Neural progenitor cell (in vitro differentiated cells): ENCODE measurements around the gene CCDC177. TPM values are rescaled to one million over a fixed set of nuclear protein-coding genes. Genes with fewer than 3 reads are reported as not detected.

Experiments
- DNase-seq: peaks from one replicate; pipeline ENCODE4 v3.0.0-alpha.2; 2016; ENCODE audit warnings: low spot score
- H2AFZ ChIP-seq: fragments of 200-600 bp; sonication (generic); replicated peaks from 2 replicates; pipeline ENCODE4 v1.6.1; 2016; ENCODE audit warnings: antibody characterized with exemption
- H3F3A ChIP-seq: fragments of 200-600 bp; sonication (generic); 2 replicates; pipeline ENCODE4 v1.6.1; 2016; ENCODE audit warnings: antibody characterized with exemption, low read depth
- H3K27ac ChIP-seq: fragments of 200-600 bp; sonication (generic); 2 replicates; pipeline ENCODE4 v1.5.1; 2016; ENCODE audit warnings: mild to moderate bottlenecking
- H3K27me3 ChIP-seq: fragments of 200-600 bp; sonication (generic); 2 replicates; pipeline ENCODE4 v1.6.1; 2016; ENCODE audit warnings: mild to moderate bottlenecking, moderate library complexity
- H3K36me3 ChIP-seq: fragments of 200-600 bp; sonication (generic); 2 replicates; pipeline ENCODE4 v1.5.1; 2016
- H3K4me1 ChIP-seq: fragments of 200-600 bp; sonication (generic); 2 replicates; pipeline ENCODE4 v1.6.1; 2016; ENCODE audit warnings: mixed run types
- H3K4me2 ChIP-seq: fragments of 200-600 bp; sonication (generic); 2 replicates; pipeline ENCODE4 v1.6.1; 2016
- H3K4me3 ChIP-seq: fragments of 200-600 bp; sonication (generic); 2 replicates; pipeline ENCODE4 v1.5.1; 2016
- H3K79me2 ChIP-seq: fragments of 200-600 bp; sonication (generic); 2 replicates; pipeline ENCODE4 v1.6.1; 2016; ENCODE audit warnings: low read depth
- H3K9ac ChIP-seq: fragments of 200-600 bp; sonication (generic); 2 replicates; pipeline ENCODE4 v1.6.1; 2016
- H3K9me3 ChIP-seq: fragments of 200-600 bp; sonication (generic); 2 replicates; pipeline ENCODE4 v1.5.1; 2016; ENCODE audit warnings: low read depth
- H4K20me1 ChIP-seq: fragments of 200-600 bp; sonication (generic); 2 replicates; pipeline ENCODE4 v1.6.1; 2016; ENCODE audit warnings: low read depth
- H3K27ac Mint-ChIP-seq: 3 replicates; pipeline ENCODE4 v1.8.0; 2021; ENCODE audit warnings: mixed read lengths
- H3K27me3 Mint-ChIP-seq: 2 replicates; pipeline ENCODE4 v1.8.0; 2022; ENCODE audit warnings: low read depth, mild to moderate bottlenecking, inconsistent platforms, moderate library complexity, mixed read lengths; ENCODE audit not compliant: insufficient read depth
- H3K36me3 Mint-ChIP-seq: 3 replicates; pipeline ENCODE4 v1.8.0; 2021; ENCODE audit warnings: mixed read lengths
- H3K4me1 Mint-ChIP-seq: 3 replicates; pipeline ENCODE4 v1.8.0; 2021; ENCODE audit warnings: mixed read lengths
- H3K4me3 Mint-ChIP-seq: 3 replicates; pipeline ENCODE4 v1.8.0; 2021; ENCODE audit warnings: mild to moderate bottlenecking, moderate library complexity, mixed read lengths
- H3K9me3 Mint-ChIP-seq: 3 replicates; pipeline ENCODE4 v1.8.0; 2020; ENCODE audit warnings: mixed read lengths
- CTCF ChIP-seq: fragments of 200-600 bp; sonication (generic); IDR thresholded peaks from 2 replicates; pipeline ENCODE4 v1.5.1; 2017; ENCODE audit warnings: antibody characterized with exemption, mild to moderate bottlenecking
- EZH2 ChIP-seq: fragments of 200-600 bp; sonication (generic); IDR thresholded peaks from 2 replicates; pipeline ENCODE4 v1.6.1; 2017; ENCODE audit warnings: antibody characterized with exemption, mild to moderate bottlenecking, moderate library complexity
- EZH2phosphoT487 ChIP-seq: fragments of 200-600 bp; sonication (generic); IDR thresholded peaks from 2 replicates; pipeline ENCODE4 v1.6.1; 2017; ENCODE audit warnings: antibody characterized with exemption
- total RNA-seq: library from RNA; depleted of rRNA; stranded (reverse); fragments of >200 nt; gene quantifications from 2 replicates; pipeline ENCODE4 v1.2.3, GENCODE V29; 2015; ENCODE audit warnings: low replicate concordance

The CCDC177 gene
- total RNA-seq, 1 donor from 2014 or later: 8.6 TPM

GRCh38 chr14:69573831-69574262, 824 bp downstream of the CCDC177 start:
- Histone ChIP-seq H3F3A (peaks cover 41% of the 10 kb centered on the region), H3K4me2 (peak overlapping the region; percentile 94), H3K36me3 (peaks cover 17% of the 10 kb centered on the region), H3K9me3 (no peaks in the 10 kb centered on the region), H2AFZ (no peak overlapping the region), H3K27ac (peak overlapping the region; percentile 100), H3K79me2 (peaks cover 28% of the 10 kb centered on the region), H3K4me1 (peaks cover 8% of the 10 kb centered on the region), H3K9ac (peak overlapping the region; percentile 73), H3K4me3 (peak overlapping the region; percentile 65), H3K27me3 (no peaks in the 10 kb centered on the region), H4K20me1 (no peaks in the 10 kb centered on the region)
- Mint-ChIP-seq H3K27ac (peak overlapping the region; percentile 83), H3K4me1 (peaks cover 11% of the 10 kb centered on the region), H3K9me3 (peaks cover 8% of the 10 kb centered on the region), H3K4me3 (peak overlapping the region; percentile 99), H3K27me3 (peaks cover 3% of the 10 kb centered on the region), H3K36me3 (peaks cover 19% of the 10 kb centered on the region)
- TF ChIP-seq EZH2 (no peak), EZH2phosphoT487 (no peak), CTCF (no peak)
- peak; percentile 95 for DNase-seq

GRCh38 chr14:69573205-69573830, 1.4 kb downstream of the CCDC177 start:
- H3K4me2 ChIP-seq: peak overlapping the region; percentile 94
- H3K27me3 Mint-ChIP-seq: peaks cover 3% of the 10 kb centered on the region

GRCh38 chr14:69572841-69573135, 1.9 kb downstream of the CCDC177 start:
- Histone ChIP-seq H3K4me3 (no peak overlapping the region), H2AFZ (no peak overlapping the region), H3K36me3 (peaks cover 17% of the 10 kb centered on the region), H3K4me2 (no peak overlapping the region), H4K20me1 (no peaks in the 10 kb centered on the region), H3K4me1 (peaks cover 8% of the 10 kb centered on the region), H3K9ac (no peak overlapping the region), H3K27me3 (no peaks in the 10 kb centered on the region), H3K79me2 (peaks cover 28% of the 10 kb centered on the region), H3F3A (peaks cover 41% of the 10 kb centered on the region), H3K9me3 (no peaks in the 10 kb centered on the region), H3K27ac (no peak overlapping the region)
- Mint-ChIP-seq H3K4me1 (peaks cover 11% of the 10 kb centered on the region), H3K27me3 (peaks cover 3% of the 10 kb centered on the region), H3K36me3 (peaks cover 20% of the 10 kb centered on the region), H3K27ac (no peak overlapping the region), H3K4me3 (no peak overlapping the region), H3K9me3 (peaks cover 8% of the 10 kb centered on the region)
- no peak for DNase-seq
- TF ChIP-seq CTCF (no peak), EZH2 (no peak), EZH2phosphoT487 (no peak)

More at GRCh38 chr14:69573205-69573830, 1.4 kb downstream of the CCDC177 start:
- Histone ChIP-seq H3F3A (peaks cover 41% of the 10 kb centered on the region), H3K79me2 (peaks cover 28% of the 10 kb centered on the region), H3K9me3 (no peaks in the 10 kb centered on the region), H4K20me1 (no peaks in the 10 kb centered on the region), H3K36me3 (peaks cover 17% of the 10 kb centered on the region), H2AFZ (no peak overlapping the region), H3K4me1 (peaks cover 8% of the 10 kb centered on the region), H3K9ac (no peak overlapping the region), H3K27ac (peak overlapping the region; percentile 100), H3K27me3 (no peaks in the 10 kb centered on the region), H3K4me3 (peak overlapping the region; percentile 65)
- TF ChIP-seq EZH2 (no peak), EZH2phosphoT487 (no peak), CTCF (no peak)
- peaks cover 8% of the 10 kb centered on the region for H3K9me3 Mint-ChIP-seq
- H3K4me1 Mint-ChIP-seq: peaks cover 11% of the 10 kb centered on the region
- DNase-seq: no peak
- peak overlapping the region; percentile 60 for H3K27ac Mint-ChIP-seq
- H3K4me3 Mint-ChIP-seq: peak overlapping the region; percentile 99
- H3K36me3 Mint-ChIP-seq: peaks cover 20% of the 10 kb centered on the region
